Choroid plexus epithelial cell (primary cell): ENCODE measurements around the gene CPT1C.

Experiments used
- DNase-seq: peaks from one replicate; pipeline ENCODE4 v3.0.0-alpha.2; 2010; ENCODE audit warnings: low read depth
- H3K4me3 ChIP-seq: 2 replicates; pipeline ENCODE4 v1.5.1; 2011; ENCODE audit warnings: low read depth, mild to moderate bottlenecking, control low read depth, low read length, moderate library complexity
- CTCF ChIP-seq: conservative IDR thresholded peaks from 2 replicates; pipeline ENCODE4 v1.5.1; 2011; ENCODE audit warnings: low read depth, mild to moderate bottlenecking, control low read depth, inconsistent platforms, low read length, moderate library complexity

CPT1C gene

GRCh38 chr19:49746206-49746958 is 55.5 kb downstream of the CPT1C start:
- no peak for TF ChIP-seq CTCF
- peak; percentile 64 for DNase-seq
- H3K4me3 ChIP-seq: no peak overlapping the region

- no peak for TF ChIP-seq CTCF
- DNase-seq: peak; percentile 54
- H3K4me3 ChIP-seq: no peak overlapping the region
Observed at GRCh38 chr19:49749055-49749716, 58.3 kb downstream of the CPT1C start.

- no peak for TF ChIP-seq CTCF
- DNase-seq: no peak
- H3K4me3 ChIP-seq: no peak overlapping the region
Observed at GRCh38 chr19:49749771-49750170, 58.9 kb downstream of the CPT1C start.

- DNase-seq: no peak
- no peak overlapping the region for H3K4me3 ChIP-seq
- TF ChIP-seq CTCF: no peak
Observed at GRCh38 chr19:49752701-49753100, 61.8 kb downstream of the CPT1C start.

GRCh38 chr19:49755956-49756355 is 65.0 kb downstream of the CPT1C start:
- TF ChIP-seq CTCF: no peak
- H3K4me3 ChIP-seq: no peak overlapping the region
- DNase-seq: no peak

- TF ChIP-seq CTCF: no peak
- peak; percentile 71 for DNase-seq
- H3K4me3 ChIP-seq: no peak overlapping the region
Observed at GRCh38 chr19:49758292-49758691, 67.4 kb downstream of the CPT1C start.

- TF ChIP-seq CTCF: no peak
- no peak overlapping the region for H3K4me3 ChIP-seq
- DNase-seq: no peak
Observed at GRCh38 chr19:49761249-49761624, 70.3 kb downstream of the CPT1C start.
